NB4 (cell line): Measurements from ENCODE around the gene USH1C.

ENCODE experiments used
- DNase-seq: peaks from one replicate; pipeline ENCODE4 v3.0.0; 2010; ENCODE audit warnings: low read depth
- H3K4me3 ChIP-seq: one replicate; pipeline ENCODE4 v1.5.1; 2011; ENCODE audit warnings: mild to moderate bottlenecking, low read depth, low read length, moderate library complexity
- CTCF ChIP-seq: IDR thresholded peaks from one replicate; pipeline ENCODE4 v1.5.1; 2012; ENCODE audit warnings: low read depth, low read length
- MAX ChIP-seq: IDR thresholded peaks from 2 replicates; pipeline ENCODE4 v1.6.1; 2011; ENCODE audit warnings: low read depth, low read length
- MYC ChIP-seq: IDR thresholded peaks from 2 replicates; pipeline ENCODE4 v1.6.1; 2011; ENCODE audit warnings: low read depth, low read length
- POLR2A ChIP-seq: IDR thresholded peaks from 2 replicates; pipeline ENCODE4 v1.6.1; 2011; ENCODE audit warnings: mild to moderate bottlenecking; ENCODE audit not compliant: insufficient read length; ENCODE audit errors: extremely low read depth

The USH1C gene

GRCh38 chr11:17547932-17548331 is 3.7 kb upstream of the USH1C start:
- no peak overlapping the region for H3K4me3 ChIP-seq
- TF ChIP-seq MAX, result no peak
- TF ChIP-seq CTCF, result peak; percentile 31
- DNase-seq, result no peak

- DNase-seq, result no peak
- no peak within 1 kb of the TSS for H3K4me3 ChIP-seq
- no peak for TF ChIP-seq POLR2A
- no peak for TF ChIP-seq MAX
- TF ChIP-seq CTCF, result no peak
- no peak for TF ChIP-seq MYC
Observed at GRCh38 chr11:17547051-17547577, 2.9 kb upstream of the USH1C start, which contains the start of gene OTOG. Gene OTOG, plus strand, starts transcription at chr11:17547259. Its CDS starts 114 bp downstream, at chr11:17547373.

- H3K4me3 ChIP-seq, result no peak overlapping the region
- TF ChIP-seq POLR2A (no peak), CTCF (no peak), MYC (no peak), MAX (no peak)
- DNase-seq, result no peak
Observed at GRCh38 chr11:17546240-17546639, 2.0 kb upstream of the USH1C start.

GRCh38 chr11:17543574-17544180 is 539 bp downstream of the USH1C start:
- no peak for DNase-seq
- no peak overlapping the region for H3K4me3 ChIP-seq
- no peak for TF ChIP-seq MAX
- TF ChIP-seq MYC, result no peak

GRCh38 chr11:17543041-17543440 is 1.2 kb downstream of the USH1C start:
- H3K4me3 ChIP-seq, result no peak overlapping the region
- TF ChIP-seq POLR2A (no peak), MYC (no peak), CTCF (no peak), MAX (no peak)
- DNase-seq, result no peak

GRCh38 chr11:17542249-17542648 is 2.0 kb downstream of the USH1C start:
- DNase-seq, result no peak
- TF ChIP-seq POLR2A (no peak), MYC (no peak), MAX (no peak), CTCF (no peak)
- no peak overlapping the region for H3K4me3 ChIP-seq
